Small intestine (tissue), 7 donors: Measurements from ENCODE around the gene DPP10. TPM values are rescaled to one million over a fixed set of nuclear protein-coding genes. Genes with fewer than 3 reads are reported as not detected.

Experiments used
- DNase-seq, 2 donors: peaks; one replicate each; pipeline versions ENCODE4 v3.0.0 to v3.0.0-alpha.2; 2013
- FAIRE-seq: peaks from 2 replicates; lab custom pipeline; 2012; peaks lifted over from hg19 to GRCh38; lab: Jason Lieb, UNC
- H3K27ac ChIP-seq, 3 donors: one replicate each; pipeline ENCODE4 v1.5.1; 2013; ENCODE audit warnings: low read length in 2 of 3, mild to moderate bottlenecking in 2 of 3, control low read depth in 1 of 3, inconsistent platforms in 1 of 3, low read depth in 1 of 3, moderate library complexity in 1 of 3
- H3K27me3 ChIP-seq, 3 donors: one replicate each; pipeline ENCODE4 v1.6.1; 2013; ENCODE audit warnings: low read length in 3 of 3, inconsistent platforms in 1 of 3; ENCODE audit not compliant: control insufficient read depth in 3 of 3, insufficient read depth in 3 of 3
- H3K36me3 ChIP-seq, 3 donors: one replicate each; pipeline ENCODE4 v1.6.1; 2013; ENCODE audit warnings: low read length in 3 of 3, inconsistent platforms in 1 of 3, low read depth in 1 of 3, mild to moderate bottlenecking in 1 of 3, moderate library complexity in 1 of 3; ENCODE audit not compliant: control insufficient read depth in 3 of 3, insufficient read depth in 2 of 3
- H3K4me1 ChIP-seq, 3 donors: one replicate each; pipeline ENCODE4 v1.6.1; 2013; ENCODE audit warnings: low read length in 2 of 3, inconsistent platforms in 1 of 3, low read depth in 1 of 3, mild to moderate bottlenecking in 1 of 3, moderate library complexity in 1 of 3; ENCODE audit not compliant: control insufficient read depth in 3 of 3, insufficient read depth in 2 of 3
- H3K4me3 ChIP-seq, 3 donors: one replicate each; pipeline ENCODE4 v1.5.1; 2013; ENCODE audit warnings: low read length in 3 of 3, control low read depth in 1 of 3, inconsistent platforms in 1 of 3, low read depth in 1 of 3, mild to moderate bottlenecking in 1 of 3, moderate library complexity in 1 of 3
- H3K9me3 ChIP-seq, 2 donors: one replicate each; pipeline ENCODE4 v1.6.1; 2013; ENCODE audit warnings: low read depth in 1 of 2, low read length in 1 of 2; ENCODE audit not compliant: control insufficient read depth in 2 of 2, insufficient read depth in 1 of 2
- WGBS, 3 donors: extraction: QIAGEN DNeasy Blood & Tissue Kit; methylation state at CpG; one replicate each; pipeline ENCODE4 v1.1.7; 2013; 5-methylcytosine and 5-hydroxymethylcytosine counted together
- polyA plus RNA-seq, 4 donors: library from polyadenylated mRNA; stranded (reverse) in 3 of 4; unstranded in 1 of 4; fragments of 200-250 nt in 3 of 4; fragments of 120-200 nt in 1 of 4; gene quantifications; one replicate each; pipeline versions ENCODE4 v1.2.1 to v1.2.3, GENCODE V29; 2013
- donor health status: healthy with polysubstance abuse.
- donor health status: control.
- donor health status: control.
- donor health status: Bipolar disorder and iron deficiency.
- donor health status: healthy.

Gene DPP10
- polyA plus RNA-seq, 4 donors: 0.54 to 23.8 (median 1.7) TPM

DNA sequence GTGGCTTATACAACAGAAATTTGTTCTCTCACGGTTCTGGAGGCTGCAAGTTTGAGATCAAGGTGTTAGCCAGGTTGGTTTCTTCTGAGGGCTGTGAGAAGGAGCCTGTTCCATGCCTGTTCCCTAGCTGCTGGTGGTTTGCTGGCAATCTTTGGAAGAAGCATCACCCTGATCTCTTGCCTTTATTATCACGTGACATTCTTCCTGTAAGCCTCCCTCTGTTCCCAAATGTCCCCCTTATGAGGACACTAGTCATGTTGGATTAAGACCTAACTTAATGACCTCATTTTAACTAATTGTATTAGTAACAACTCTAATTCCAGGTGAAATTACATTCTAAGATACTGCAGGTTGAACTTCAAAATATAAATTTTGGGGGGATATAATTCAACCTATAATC, 135.2 kb downstream of the DPP10 start:
- no peak overlapping the region for H3K4me3 ChIP-seq
- no peak overlapping the region for H3K27ac ChIP-seq
- H3K36me3 ChIP-seq: no peaks in the 10 kb centered on the region
- 73 to 82% (median 80%) methylated on average over 2 of the region's 2 CpGs for WGBS, 3 donors
- FAIRE-seq (no peak), DNase-seq (no peak)
- H3K4me1 ChIP-seq: no peaks in the 10 kb centered on the region
- H3K27me3 ChIP-seq: no peaks in the 10 kb centered on the region
- no peaks in the 10 kb centered on the region for H3K9me3 ChIP-seq

DNA sequence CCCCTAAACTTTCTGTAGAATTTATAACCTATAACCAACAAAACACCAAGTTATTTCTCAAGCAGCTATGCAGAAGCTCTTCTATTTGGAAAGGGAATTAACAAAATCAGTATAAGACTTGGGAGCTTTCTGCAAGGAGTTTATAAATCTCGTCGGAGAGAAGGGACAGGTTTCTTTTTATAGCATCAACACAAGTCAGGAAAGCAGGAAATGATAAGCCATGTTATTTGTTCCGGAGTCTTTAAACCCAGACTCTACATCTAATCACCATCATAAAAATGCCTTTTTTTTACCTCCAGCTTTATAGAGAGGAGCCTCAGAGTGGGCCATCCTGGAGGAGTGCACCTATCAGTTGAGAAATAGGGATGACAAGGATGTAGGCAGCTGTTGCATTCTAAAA, 137.1 kb downstream of the DPP10 start:
- Histone ChIP-seq H3K4me3 (no peak overlapping the region), H3K4me1 (no peaks in the 10 kb centered on the region), H3K27ac (no peak overlapping the region), H3K36me3 (no peaks in the 10 kb centered on the region), H3K27me3 (no peaks in the 10 kb centered on the region), H3K9me3 (no peaks in the 10 kb centered on the region)
- DNase-seq (peak in 1 of 2 donors; percentile 2), FAIRE-seq (no peak)
- 5 to 13% (median 10%) methylated on average over 3 of the region's 3 CpGs for WGBS, 3 donors

DNA sequence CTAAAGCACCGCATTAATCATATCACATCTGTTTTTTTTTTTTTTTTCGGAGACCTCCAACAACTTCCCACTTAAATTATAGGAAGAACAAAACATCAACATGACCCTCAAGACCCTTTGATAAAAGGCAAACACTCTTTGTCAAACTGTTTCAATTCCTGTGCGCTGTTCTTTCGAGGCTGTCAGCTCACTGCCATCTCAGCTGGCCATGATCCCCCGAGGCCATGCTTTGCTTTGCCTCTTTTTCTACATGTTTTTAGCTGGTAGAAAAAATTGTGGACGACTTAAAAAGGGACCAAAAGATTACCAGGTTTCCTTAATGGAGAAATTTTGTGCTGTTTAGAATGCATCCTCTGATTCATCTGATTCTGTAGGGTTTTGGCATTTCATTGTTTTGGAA, 138.2 kb downstream of the DPP10 start:
- FAIRE-seq (no peak), DNase-seq (no peak)
- no peaks in the 10 kb centered on the region for H3K4me1 ChIP-seq

DNA sequence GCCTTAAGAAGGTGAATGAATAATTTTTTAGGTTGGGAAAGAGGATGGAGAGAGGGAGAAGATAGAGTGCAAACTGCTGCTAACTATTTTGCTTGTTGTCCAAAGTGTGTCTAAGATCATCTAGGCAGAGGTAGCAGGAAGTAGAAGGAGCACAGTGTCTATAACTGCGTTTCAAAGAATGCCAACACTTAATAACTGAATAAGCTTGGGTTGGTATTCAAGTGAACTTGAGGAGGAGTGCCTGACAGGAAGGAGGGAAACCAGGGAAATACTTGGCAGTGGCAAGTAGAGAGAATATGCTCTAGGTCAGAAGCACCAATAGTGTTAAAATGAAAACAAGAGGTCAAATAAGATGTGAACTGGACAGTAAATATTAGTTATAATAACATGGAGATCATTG, 155.9 kb downstream of the DPP10 start:
- no peaks in the 10 kb centered on the region for H3K9me3 ChIP-seq
- no peak overlapping the region for H3K4me3 ChIP-seq
- FAIRE-seq (no peak), DNase-seq (no peak)
- WGBS, 3 donors: 52 to 73% (median 57%) methylated on average over 1 of the region's 1 CpG
- H3K4me1 ChIP-seq: no peaks in the 10 kb centered on the region
- H3K27ac ChIP-seq: no peak overlapping the region
- H3K36me3 ChIP-seq: no peaks in the 10 kb centered on the region
- H3K27me3 ChIP-seq: no peaks in the 10 kb centered on the region

More for the DNA sequence above, 138.2 kb downstream of the DPP10 start:
- 57 to 80% (median 75%) methylated on average over 6 of the region's 6 CpGs for WGBS, 3 donors
- no peak overlapping the region for H3K27ac ChIP-seq
- no peaks in the 10 kb centered on the region for H3K27me3 ChIP-seq
- H3K9me3 ChIP-seq: no peaks in the 10 kb centered on the region
- no peaks in the 10 kb centered on the region for H3K36me3 ChIP-seq
- no peak overlapping the region for H3K4me3 ChIP-seq

DNA sequence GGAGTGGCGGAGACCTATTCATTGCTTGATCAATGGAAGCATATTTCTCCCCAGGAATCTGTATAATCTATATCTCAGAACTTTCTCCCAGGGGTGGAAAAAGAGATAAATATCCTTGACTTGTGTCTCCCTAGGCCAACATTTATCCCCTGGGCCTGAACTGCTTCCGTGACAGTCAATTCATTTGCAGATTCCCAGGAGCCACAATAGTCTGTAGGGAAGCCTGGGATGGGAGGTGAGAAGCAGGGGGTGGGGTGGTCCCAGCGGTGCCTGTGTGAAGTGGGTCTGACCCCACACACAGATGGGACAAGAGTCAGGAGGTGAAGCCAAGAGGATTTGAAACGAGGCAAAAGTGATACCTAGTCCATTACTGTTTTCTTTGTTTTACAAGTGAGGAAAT, 166.8 kb downstream of the DPP10 start:
- no peak overlapping the region for H3K27ac ChIP-seq
- no peak for DNase-seq
- WGBS, 3 donors: 62 to 73% (median 66%) methylated on average over 4 of the region's 4 CpGs
- H3K36me3 ChIP-seq: no peaks in the 10 kb centered on the region
- no peaks in the 10 kb centered on the region for H3K4me1 ChIP-seq
- no peaks in the 10 kb centered on the region for H3K9me3 ChIP-seq
- no peak for FAIRE-seq
- H3K4me3 ChIP-seq: no peak overlapping the region
- peaks cover 0 to 5% (median 2%) of the 10 kb centered on the region in 3 donors for H3K27me3 ChIP-seq

DNA sequence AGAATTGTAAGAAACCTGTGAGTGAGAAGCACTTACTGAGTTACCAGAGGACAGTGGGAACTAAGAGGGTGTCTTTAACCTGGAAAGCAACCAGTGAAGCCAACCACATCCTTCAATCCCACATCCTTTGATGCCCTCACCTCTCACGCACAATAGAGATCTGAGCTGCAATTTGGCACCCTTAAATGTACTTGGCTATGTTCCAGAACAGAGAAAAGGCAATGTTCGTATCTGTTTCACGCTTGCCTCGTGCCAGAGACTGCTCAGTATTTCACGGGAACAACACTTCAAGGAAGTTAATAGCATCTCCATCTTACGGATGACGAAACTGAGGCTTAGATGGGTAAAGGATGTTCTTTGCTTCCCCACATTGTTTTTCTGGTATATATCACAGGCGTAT, 167.4 kb downstream of the DPP10 start:
- no peak overlapping the region for H3K4me3 ChIP-seq
- H3K9me3 ChIP-seq: no peaks in the 10 kb centered on the region
- no peak for FAIRE-seq
- 43 to 64% (median 45%) methylated on average over 8 of the region's 8 CpGs for WGBS, 3 donors
- peaks cover 0 to 5% (median 2%) of the 10 kb centered on the region in 3 donors for H3K27me3 ChIP-seq
- no peaks in the 10 kb centered on the region for H3K36me3 ChIP-seq
- no peak for DNase-seq
- H3K27ac ChIP-seq: no peak overlapping the region
- no peaks in the 10 kb centered on the region for H3K4me1 ChIP-seq

DNA sequence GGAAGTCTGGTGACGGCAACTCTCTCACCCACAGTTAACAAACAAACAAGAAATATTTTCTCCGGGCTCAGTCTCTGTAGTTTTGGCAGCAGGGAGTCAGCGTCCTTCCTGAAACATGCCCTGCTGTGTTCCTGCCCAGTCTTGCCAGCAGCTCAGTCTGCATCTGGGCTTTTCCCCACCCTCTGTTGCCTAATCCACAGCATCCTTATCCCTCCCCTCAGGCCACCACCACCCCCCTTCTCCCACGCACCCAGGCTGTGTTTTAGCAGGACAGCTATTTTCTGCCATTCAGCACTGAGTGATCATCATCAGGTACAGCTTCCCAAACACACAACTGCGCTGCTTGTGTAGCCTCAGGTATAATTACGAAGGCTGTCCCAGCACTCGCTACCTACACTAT, 168.2 kb downstream of the DPP10 start:
- WGBS, 3 donors: 42 to 52% (median 52%) methylated on average over 7 of the region's 7 CpGs
- Histone ChIP-seq H3K4me1 (no peaks in the 10 kb centered on the region), H3K27ac (no peak overlapping the region), H3K4me3 (no peak overlapping the region), H3K27me3 (peaks cover 0 to 5% (median 2%) of the 10 kb centered on the region in 3 donors), H3K9me3 (no peaks in the 10 kb centered on the region), H3K36me3 (no peaks in the 10 kb centered on the region)
- DNase-seq (no peak), FAIRE-seq (no peak)

DNA sequence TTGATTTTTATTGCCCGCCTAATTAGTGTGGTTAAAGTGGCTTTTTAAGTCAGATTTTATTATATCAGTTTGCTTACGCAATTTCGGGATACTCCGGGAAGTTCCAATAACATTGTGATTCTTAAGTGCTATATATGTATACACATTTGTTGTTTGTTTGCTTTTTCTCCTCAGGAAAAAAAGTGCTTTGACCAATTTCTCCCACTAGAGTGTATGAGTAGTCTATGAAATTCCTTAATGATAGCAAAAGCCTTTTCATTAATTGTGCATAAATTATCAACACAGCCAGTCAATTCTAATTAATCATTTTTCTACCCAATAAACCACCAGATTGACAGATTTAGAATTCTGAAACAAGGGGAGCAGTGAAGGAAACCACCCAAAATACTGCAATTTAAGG, 172.2 kb downstream of the DPP10 start:
- 27 to 43% (median 31%) methylated on average over 4 of the region's 4 CpGs for WGBS, 3 donors
- peaks cover 0 to 9% (median 0%) of the 10 kb centered on the region in 3 donors for H3K27me3 ChIP-seq
- no peaks in the 10 kb centered on the region for H3K36me3 ChIP-seq
- no peak overlapping the region for H3K4me3 ChIP-seq
- no peaks in the 10 kb centered on the region for H3K9me3 ChIP-seq
- no peaks in the 10 kb centered on the region for H3K4me1 ChIP-seq
- no peak for DNase-seq
- FAIRE-seq: no peak
- no peak overlapping the region for H3K27ac ChIP-seq

DNA sequence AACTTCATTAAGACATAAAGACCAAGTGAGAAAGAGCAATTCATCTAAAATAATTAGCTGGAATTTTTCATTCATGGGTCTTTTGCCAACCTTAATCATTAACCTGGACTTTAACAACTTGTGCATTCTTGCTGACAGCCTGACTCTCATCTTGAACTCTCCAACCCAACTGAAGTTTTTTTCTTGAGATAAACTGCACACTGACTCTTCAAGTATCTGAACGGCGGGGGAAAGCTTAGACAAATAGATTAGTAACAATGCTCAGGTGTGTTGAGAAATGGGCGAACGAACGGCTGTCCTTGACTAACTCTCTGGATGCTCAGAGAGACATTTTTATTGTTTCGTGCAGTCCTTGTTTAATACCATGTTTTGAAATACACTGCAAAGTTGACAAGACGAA, 186.0 kb downstream of the DPP10 start:
- Histone ChIP-seq H3K9me3 (no peaks in the 10 kb centered on the region), H3K27me3 (no peaks in the 10 kb centered on the region), H3K36me3 (no peaks in the 10 kb centered on the region), H3K4me1 (no peaks in the 10 kb centered on the region), H3K27ac (no peak overlapping the region), H3K4me3 (no peak overlapping the region)
- peak in 1 of 2 donors; percentile 50 for DNase-seq
- FAIRE-seq: no peak
- 18 to 53% (median 32%) methylated on average over 7 of the region's 7 CpGs for WGBS, 3 donors
